HUES6 (cell line): ENCODE data around the gene ST3GAL2.
"Not testable (repeated sequence)": the region's sequence is repeated elsewhere in the genome, so short reads cannot be mapped to it uniquely, and the experiment has no call there.

Source experiments
- H3K27ac ChIP-seq: 2 replicates; pipeline ENCODE4 v1.7.0; 2013; ENCODE audit warnings: low read depth, mild to moderate bottlenecking, low read length, inconsistent platforms
- H3K27me3 ChIP-seq: 2 replicates; pipeline ENCODE4 v1.6.1; 2013; ENCODE audit warnings: low read length; ENCODE audit not compliant: control insufficient read depth, insufficient read depth
- H3K36me3 ChIP-seq: 2 replicates; pipeline ENCODE4 v1.6.1; 2013; ENCODE audit warnings: low read length; ENCODE audit not compliant: control insufficient read depth, insufficient read depth
- H3K4me1 ChIP-seq: 2 replicates; pipeline ENCODE4 v1.6.1; 2013; ENCODE audit warnings: low read length; ENCODE audit not compliant: control insufficient read depth, insufficient read depth
- H3K4me3 ChIP-seq: 2 replicates; pipeline ENCODE4 v1.5.1; 2013; ENCODE audit warnings: low read depth, low read length
- H3K9ac ChIP-seq: one replicate; pipeline ENCODE4 v1.6.1; 2013; ENCODE audit warnings: mild to moderate bottlenecking, low read length
- H3K9me3 ChIP-seq: 2 replicates; pipeline ENCODE4 v1.6.1; 2013; ENCODE audit warnings: low read depth, low read length; ENCODE audit not compliant: control insufficient read depth, insufficient read depth

Gene ST3GAL2

GRCh38 chr16:70348991-70349390 lies 89.9 kb downstream of the ST3GAL2 start:
- H3K9ac ChIP-seq = no peak overlapping the region
- H3K4me1 ChIP-seq = peaks cover 4% of the 10 kb centered on the region; the same call in 1 of the 2 replicates
- H3K36me3 ChIP-seq = peaks cover 33% of the 10 kb centered on the region
- H3K9me3 ChIP-seq = no peaks in the 10 kb centered on the region
- no peak overlapping the region for H3K27ac ChIP-seq
- no peaks in the 10 kb centered on the region for H3K27me3 ChIP-seq
- H3K4me3 ChIP-seq = no peak overlapping the region

DNA sequence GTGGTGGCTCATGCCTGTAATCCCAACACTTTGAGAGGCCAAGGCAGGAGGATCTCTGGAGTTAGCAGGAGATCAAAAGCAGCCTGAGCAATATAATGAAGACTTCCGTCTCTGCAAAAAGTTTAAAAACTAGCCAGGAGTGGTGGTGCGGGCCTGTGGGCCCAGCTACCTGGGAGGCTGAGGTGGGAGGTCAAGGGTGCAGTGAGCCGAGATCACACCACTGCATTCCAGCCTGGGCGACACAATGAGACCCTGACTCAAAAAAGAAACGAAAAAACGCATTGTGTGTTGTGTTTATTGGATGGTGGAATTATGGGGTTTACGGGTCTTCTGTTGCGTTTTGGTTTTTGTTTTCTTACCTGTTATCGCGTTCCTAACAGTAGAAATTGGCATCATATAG lies 93.1 kb downstream of the ST3GAL2 start:
- peak overlapping the region; percentile 91 for H3K4me3 ChIP-seq
- peaks cover 20% of the 10 kb centered on the region for H3K36me3 ChIP-seq
- no peaks in the 10 kb centered on the region for H3K27me3 ChIP-seq
- H3K4me1 ChIP-seq = peaks cover 11% of the 10 kb centered on the region; the same call in 1 of the 2 replicates
- peak overlapping the region; percentile 20; the same call in 1 of the 2 replicates for H3K27ac ChIP-seq
- peak overlapping the region; percentile 66 for H3K9ac ChIP-seq
- no peaks in the 10 kb centered on the region for H3K9me3 ChIP-seq

DNA sequence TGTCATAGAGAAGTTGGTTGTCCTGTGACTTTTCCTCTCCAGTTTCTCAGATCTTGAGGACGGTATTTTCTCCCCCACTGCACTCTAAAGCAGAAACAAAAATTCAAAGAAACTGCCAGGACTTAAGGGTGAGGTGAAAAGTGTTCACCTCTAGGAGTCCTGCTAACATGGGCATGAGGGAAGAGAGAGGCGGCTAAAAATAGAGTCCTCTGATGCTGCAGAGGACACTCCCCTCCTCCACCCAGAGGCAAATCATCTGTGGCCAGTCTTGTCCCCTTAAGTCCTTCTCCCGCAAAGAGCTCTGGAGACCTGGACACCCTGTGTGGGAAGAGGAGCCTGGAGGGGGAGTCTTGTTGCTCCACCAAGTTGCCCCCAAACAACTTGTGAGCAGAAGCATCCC lies 96.9 kb downstream of the ST3GAL2 start:
- no peak overlapping the region for H3K9ac ChIP-seq
- 0 out of 2 replicates have a peak, but pooled peaks cover 2% of the 10 kb centered on the region for H3K36me3 ChIP-seq
- no peaks in the 10 kb centered on the region for H3K9me3 ChIP-seq
- H3K4me1 ChIP-seq = peaks cover 8% of the 10 kb centered on the region; the same call in 1 of the 2 replicates
- no peaks in the 10 kb centered on the region for H3K27me3 ChIP-seq
- H3K27ac ChIP-seq = no peak overlapping the region
- H3K4me3 ChIP-seq = no peak overlapping the region

DNA sequence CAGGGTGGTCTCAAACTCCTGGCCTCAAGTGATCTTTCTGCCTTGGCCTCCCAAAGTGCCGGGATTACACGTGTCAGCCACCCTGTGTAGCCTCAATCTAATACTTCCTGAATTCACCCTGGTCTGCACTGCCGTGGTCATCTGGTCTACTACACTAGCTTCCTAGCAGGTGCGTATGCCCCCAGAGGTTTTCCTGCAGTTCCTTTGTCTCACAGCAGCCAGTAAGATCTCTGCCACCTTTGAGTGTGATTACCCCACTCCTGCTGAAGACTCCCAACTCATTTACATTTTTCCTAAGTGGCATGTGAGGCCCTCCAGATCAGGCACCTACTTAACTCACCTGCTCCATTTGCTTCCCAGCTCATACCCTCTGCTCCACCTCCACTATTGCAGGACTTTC lies 97.3 kb downstream of the ST3GAL2 start:
- Histone ChIP-seq H3K36me3 (0 out of 2 replicates have a peak, but pooled peaks cover 2% of the 10 kb centered on the region), H3K4me1 (peaks cover 8% of the 10 kb centered on the region; the same call in 1 of the 2 replicates), H3K27ac (no peak overlapping the region), H3K27me3 (no peaks in the 10 kb centered on the region), H3K9ac (no peak overlapping the region), H3K9me3 (no peaks in the 10 kb centered on the region), H3K4me3 (no peak overlapping the region)

DNA sequence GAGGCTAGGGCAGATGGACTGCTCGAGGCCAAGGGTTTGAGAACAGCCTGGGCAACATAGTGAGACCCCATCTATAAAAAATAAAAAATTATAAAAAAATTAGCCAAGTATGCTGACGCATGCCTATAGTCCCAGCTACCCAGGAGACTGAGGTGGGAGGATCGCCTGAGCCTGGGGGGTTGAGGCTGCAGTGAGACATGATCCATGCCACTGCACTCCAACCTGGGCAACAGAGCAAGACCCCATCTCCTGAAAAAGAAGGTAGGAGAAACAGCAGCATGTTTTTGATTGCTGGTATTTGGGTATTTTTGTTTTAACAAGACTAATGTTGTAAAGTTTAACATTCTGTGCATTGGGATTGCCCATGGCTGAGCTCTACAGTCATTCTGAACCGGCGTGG lies 101.1 kb downstream of the ST3GAL2 start:
- Histone ChIP-seq H3K9ac (no peak overlapping the region), H3K36me3 (peaks cover 26% of the 10 kb centered on the region), H3K27ac (no peak overlapping the region), H3K4me1 (peaks cover 8% of the 10 kb centered on the region; the same call in 1 of the 2 replicates), H3K27me3 (no peaks in the 10 kb centered on the region), H3K9me3 (no peaks in the 10 kb centered on the region), H3K4me3 (no peak overlapping the region)

GRCh38 chr16:70332728-70333127 lies 106.2 kb downstream of the ST3GAL2 start:
- not testable (repeated sequence) for H3K4me1 ChIP-seq, H3K9ac ChIP-seq, H3K27me3 ChIP-seq, H3K27ac ChIP-seq, H3K4me3 ChIP-seq, H3K9me3 ChIP-seq
- peaks cover 55% of the 10 kb centered on the region for H3K36me3 ChIP-seq

DNA sequence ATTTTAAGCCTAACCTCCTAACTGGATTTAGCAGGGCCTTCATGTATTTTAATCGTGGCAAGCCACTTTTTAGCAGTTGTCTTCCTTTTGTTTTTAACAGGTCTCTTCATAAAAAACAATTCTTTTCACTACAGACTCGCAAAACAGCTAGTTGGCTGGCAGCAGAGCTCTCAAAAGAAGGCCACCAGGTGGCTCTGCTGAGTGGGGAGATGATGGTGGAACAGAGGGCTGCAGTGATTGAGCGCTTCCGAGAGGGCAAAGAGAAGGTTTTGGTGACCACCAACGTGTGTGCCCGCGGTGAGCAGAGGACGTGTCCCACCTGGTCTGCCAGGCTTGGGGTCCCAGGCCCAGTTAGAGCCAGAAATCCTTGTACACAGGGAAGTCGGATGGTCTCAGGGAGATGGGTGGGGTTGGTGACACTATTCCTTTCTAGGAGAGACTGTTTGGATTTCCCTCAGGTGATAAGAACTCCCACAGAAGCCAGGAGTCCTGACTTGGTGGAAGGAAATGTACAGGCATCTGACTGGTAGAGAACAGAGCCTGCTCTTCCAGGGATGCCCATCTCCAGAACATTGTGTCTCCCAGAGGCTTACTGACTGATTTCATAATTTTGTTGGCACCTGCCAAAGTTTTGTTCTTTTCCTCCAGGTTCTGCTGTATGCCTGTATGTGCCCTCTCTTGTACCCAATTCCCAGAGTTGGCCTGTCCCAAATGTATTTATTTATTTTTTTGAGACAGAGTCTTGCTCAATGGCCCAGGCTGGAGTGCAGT lies 107.1 kb downstream of the ST3GAL2 start:
- H3K9ac ChIP-seq = no peak overlapping the region
- no peaks in the 10 kb centered on the region for H3K9me3 ChIP-seq
- H3K27me3 ChIP-seq = no peaks in the 10 kb centered on the region
- peaks cover 57% of the 10 kb centered on the region for H3K36me3 ChIP-seq
- H3K4me3 ChIP-seq = no peak overlapping the region
- no peak overlapping the region for H3K27ac ChIP-seq
- no peaks in the 10 kb centered on the region for H3K4me1 ChIP-seq

DNA sequence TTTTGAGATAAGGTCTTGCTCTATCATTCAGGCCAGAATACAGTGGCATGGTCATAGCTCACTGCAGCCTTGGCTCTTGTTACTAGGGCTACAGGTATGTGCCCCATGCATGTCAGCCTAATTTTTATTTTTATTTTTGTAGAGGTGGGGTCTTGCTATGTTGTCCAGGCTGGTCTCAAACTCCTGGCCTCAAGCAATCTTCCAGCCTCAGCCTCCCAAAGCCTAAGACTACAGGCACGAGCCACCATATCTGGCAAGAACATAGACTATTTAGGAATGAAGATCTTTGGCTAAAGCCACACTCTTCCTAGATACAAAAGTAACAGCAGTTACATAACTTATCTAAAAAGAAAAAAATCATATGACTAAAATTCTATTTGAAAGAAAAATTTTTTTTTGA lies 107.8 kb downstream of the ST3GAL2 start:
- H3K9me3 ChIP-seq = no peaks in the 10 kb centered on the region
- H3K36me3 ChIP-seq = peaks cover 58% of the 10 kb centered on the region
- H3K27me3 ChIP-seq = no peaks in the 10 kb centered on the region
- no peak overlapping the region for H3K9ac ChIP-seq
- no peak overlapping the region for H3K27ac ChIP-seq
- no peak overlapping the region for H3K4me3 ChIP-seq
- H3K4me1 ChIP-seq = no peaks in the 10 kb centered on the region
